SK-N-SH (cell line): ENCODE data around the gene SNPH.

Experiments used
- CHD2 ChIP-seq: fragments of 150-350 bp; IDR thresholded peaks from 2 replicates; pipeline ENCODE4 v1.6.1; 2018; ENCODE audit warnings: low read length; ENCODE audit not compliant: partially characterized antibody
- CTCF ChIP-seq: fragments of 200-600 bp; sonication (generic); IDR thresholded peaks from 2 replicates; pipeline ENCODE4 v1.6.1; 2017; ENCODE audit warnings: antibody characterized with exemption, mild to moderate bottlenecking, moderate library complexity
- FOXM1 ChIP-seq: IDR thresholded peaks from 2 replicates; pipeline ENCODE4 v1.4.0; 2012; ENCODE audit warnings: low read depth, mild to moderate bottlenecking
- IRF3 ChIP-seq: fragments of 150-350 bp; IDR thresholded peaks from 2 replicates; pipeline ENCODE4 v1.6.1; 2016; ENCODE audit warnings: mild to moderate bottlenecking, low read depth, low read length
- MEF2A ChIP-seq: IDR thresholded peaks from 2 replicates; pipeline ENCODE4 v1.4.0; 2012; ENCODE audit warnings: low read depth, borderline replicate concordance
- RAD21 ChIP-seq: IDR thresholded peaks from 2 replicates; pipeline ENCODE4 v1.6.1; 2012; ENCODE audit warnings: mild to moderate bottlenecking, low read length
- REST ChIP-seq: IDR thresholded peaks from 2 replicates; pipeline ENCODE4 v1.6.1; 2012; ENCODE audit warnings: mild to moderate bottlenecking, low read depth, low read length, moderate library complexity
- USF2 ChIP-seq: fragments of 150-350 bp; IDR thresholded peaks from 2 replicates; pipeline ENCODE4 v1.6.1; 2017; ENCODE audit warnings: antibody characterized with exemption, low read length, low read depth, borderline replicate concordance
- TF ChIP-seq, protein P1 (sequence below): IDR thresholded peaks from 2 replicates; pipeline ENCODE4 v1.4.0; 2012; ENCODE audit warnings: low read depth
- TF ChIP-seq, protein P2 (sequence below): IDR thresholded peaks from 2 replicates; pipeline ENCODE4 v1.4.0; 2012; ENCODE audit warnings: low read depth, borderline replicate concordance

DNA sequence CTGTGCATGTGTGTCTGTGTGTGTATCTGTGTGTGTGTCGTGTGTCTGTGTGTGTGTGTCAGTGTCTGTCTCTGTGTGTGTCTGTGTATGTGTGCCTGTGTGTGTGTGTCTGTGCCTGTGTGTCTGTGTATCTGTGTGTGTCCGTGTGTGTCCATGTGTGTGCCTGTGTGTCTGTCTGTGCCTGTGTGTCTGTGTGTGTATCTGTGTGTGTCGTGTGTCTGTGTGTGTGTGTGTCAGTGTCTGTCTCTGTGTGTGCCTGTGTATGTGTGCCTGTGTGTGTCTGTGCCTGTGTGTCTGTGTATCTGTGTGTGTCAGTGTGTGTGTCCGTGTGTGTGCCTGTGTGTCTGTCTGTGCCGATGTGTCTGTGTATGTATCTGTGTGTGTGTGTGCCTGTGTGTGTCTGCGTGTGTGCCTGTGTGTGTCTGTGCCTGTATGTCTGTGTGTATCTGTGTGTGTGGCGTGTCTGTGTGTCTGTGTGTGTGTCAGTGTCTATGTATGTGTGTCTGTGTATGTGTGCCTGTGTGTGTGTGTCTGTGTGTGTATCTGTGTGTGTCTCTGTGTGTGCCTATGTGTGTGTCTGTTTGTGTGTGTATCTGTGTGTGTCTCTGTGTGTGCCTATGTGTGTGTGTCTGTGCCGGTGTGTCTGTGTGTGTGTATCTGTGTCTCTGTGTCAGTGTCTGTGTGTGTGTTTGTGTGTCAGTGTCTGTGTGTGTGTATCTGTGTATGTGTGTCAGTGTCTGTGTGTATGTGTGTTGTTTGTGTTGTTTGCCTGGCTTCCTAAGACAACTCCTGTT lies 11.6 kb downstream of the SNPH start:
- no peak for TF ChIP-seq CTCF
- no peak for TF ChIP-seq IRF3
- TF ChIP-seq REST: no peak
- TF ChIP-seq CHD2: no peak
- no peak for TF ChIP-seq FOXM1
- TF ChIP-seq USF2: no peak
- TF ChIP-seq RAD21: no peak
- TF ChIP-seq, protein P1, sequence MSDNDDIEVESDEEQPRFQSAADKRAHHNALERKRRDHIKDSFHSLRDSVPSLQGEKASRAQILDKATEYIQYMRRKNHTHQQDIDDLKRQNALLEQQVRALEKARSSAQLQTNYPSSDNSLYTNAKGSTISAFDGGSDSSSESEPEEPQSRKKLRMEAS: no peak
- no peak for TF ChIP-seq MEF2A
- TF ChIP-seq, protein P2, sequence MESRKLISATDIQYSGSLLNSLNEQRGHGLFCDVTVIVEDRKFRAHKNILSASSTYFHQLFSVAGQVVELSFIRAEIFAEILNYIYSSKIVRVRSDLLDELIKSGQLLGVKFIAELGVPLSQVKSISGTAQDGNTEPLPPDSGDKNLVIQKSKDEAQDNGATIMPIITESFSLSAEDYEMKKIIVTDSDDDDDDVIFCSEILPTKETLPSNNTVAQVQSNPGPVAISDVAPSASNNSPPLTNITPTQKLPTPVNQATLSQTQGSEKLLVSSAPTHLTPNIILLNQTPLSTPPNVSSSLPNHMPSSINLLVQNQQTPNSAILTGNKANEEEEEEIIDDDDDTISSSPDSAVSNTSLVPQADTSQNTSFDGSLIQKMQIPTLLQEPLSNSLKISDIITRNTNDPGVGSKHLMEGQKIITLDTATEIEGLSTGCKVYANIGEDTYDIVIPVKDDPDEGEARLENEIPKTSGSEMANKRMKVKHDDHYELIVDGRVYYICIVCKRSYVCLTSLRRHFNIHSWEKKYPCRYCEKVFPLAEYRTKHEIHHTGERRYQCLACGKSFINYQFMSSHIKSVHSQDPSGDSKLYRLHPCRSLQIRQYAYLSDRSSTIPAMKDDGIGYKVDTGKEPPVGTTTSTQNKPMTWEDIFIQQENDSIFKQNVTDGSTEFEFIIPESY: no peak
